Upper lobe of left lung (tissue), 6 donors: ENCODE results near the gene ARHGEF2. TPM values are rescaled to one million over a fixed set of nuclear protein-coding genes. Genes with fewer than 3 reads are reported as not detected.

Experiments used
- small RNA-seq, 4 donors: library from RNA; depleted of rRNA; stranded (forward); fragments of <200 nt; gene quantifications; one replicate each; pipeline ENCODE3, GENCODE V24; 2016
- total RNA-seq, 6 donors: library from RNA; depleted of rRNA in 4 of 6; stranded (reverse); fragments of >200 nt in 4 of 6; gene quantifications; one replicate each; pipeline versions ENCODE4 v1.1.0 to v1.2.1, GENCODE V29; 2016 to 2021
- donor health status: DM: no; HTN: no; CAD: no; lungs with moderate emphysema.
- donor health status: DM: no; HTN: yes; CAD: no; lungs with severe emphysema.

ARHGEF2 gene
- total RNA-seq, 6 donors from 2014 or later, result 198 to 969 (median 229) TPM

Small RNA genes lying within 50 kb of the gene (small RNA-seq; reads per million reads assigned to genes)
- gene MIR6738, result 0 reads per million in 4 donors
- 0 reads per million in 4 donors for gene SCARNA4
- 98.1 to 194 (median 119) reads per million in 4 donors for gene SNORA80E

Other genes starting within 250 kb of the ARHGEF2 start
- 100 to 1,000 TPM in 1 of 6 donors, 10 to 100 TPM in 5; 28.9 to 160 (median 46.3) TPM for gene GON4L, start 121.3 kb downstream of the ARHGEF2 start, total RNA-seq
- gene SYT11, start 119.0 kb downstream of the ARHGEF2 start, total RNA-seq, result 10 to 100 TPM in 1 of 6 donors, 1 to 10 TPM in 5; 3.1 to 12.1 (median 7.8) TPM
- 10 to 100 TPM; 26.3 to 67.1 (median 45.1) TPM for gene RIT1, start 67.2 kb downstream of the ARHGEF2 start, total RNA-seq
- 100 to 1,000 TPM in 1 of 6 donors, 10 to 100 TPM in 5; 30.4 to 105 (median 37.6) TPM for gene KHDC4, start 44.1 kb downstream of the ARHGEF2 start, total RNA-seq
- not detected for gene RXFP4, start 36.9 kb downstream of the ARHGEF2 start, total RNA-seq
- gene SSR2, start 42.4 kb upstream of the ARHGEF2 start, total RNA-seq, result 100 to 1,000 TPM in 5 of 6 donors, 10 to 100 TPM in 1; 66.0 to 395 (median 228) TPM
- 10 to 100 TPM; 22.2 to 39.8 (median 24.5) TPM for gene UBQLN4, start 75.3 kb upstream of the ARHGEF2 start, total RNA-seq
- 10 to 100 TPM; 35.6 to 84.5 (median 68.8) TPM for gene LAMTOR2, start 76.2 kb upstream of the ARHGEF2 start, total RNA-seq
- 100 to 1,000 TPM in 1 of 6 donors, 10 to 100 TPM in 5; 58.7 to 123 (median 88.9) TPM for gene RAB25, start 82.6 kb upstream of the ARHGEF2 start, total RNA-seq
- gene MEX3A, start 103.9 kb upstream of the ARHGEF2 start, total RNA-seq, result 1 to 10 TPM in 2 of 6 donors, under 1 TPM in 3, not detected in 1; 0.26 to 2.0 (median 1.00) TPM
- 1,000 to 10,000 TPM in 1 of 6 donors, 100 to 1,000 TPM in 5; 156 to 1,281 (median 388) TPM for gene LMNA, start 136.2 kb upstream of the ARHGEF2 start, total RNA-seq
- 10 to 100 TPM; 28.9 to 65.9 (median 33.5) TPM for gene SEMA4A, start 175.0 kb upstream of the ARHGEF2 start, total RNA-seq
- gene SLC25A44, start 215.6 kb upstream of the ARHGEF2 start, total RNA-seq, result 10 to 100 TPM; 11.0 to 27.4 (median 21.1) TPM
- 10 to 100 TPM; 46.1 to 88.2 (median 66.6) TPM for gene PMF1, start 234.5 kb upstream of the ARHGEF2 start, total RNA-seq